GM12865 (cell line): ENCODE results near the gene TRIP13.
"Not testable (repeated sequence)": the region's sequence is repeated elsewhere in the genome, so short reads cannot be mapped to it uniquely, and the experiment has no call there.

Experiments
- DNase-seq: peaks from one replicate; pipeline ENCODE4 v3.0.0; 2010; ENCODE audit warnings: low read depth
- H3K4me3 ChIP-seq: 2 replicates; pipeline ENCODE4 v1.5.1; 2011; ENCODE audit warnings: mild to moderate bottlenecking, low read depth, low read length, control low read depth
- TF ChIP-seq, protein P1 (sequence below): IDR thresholded peaks from 2 replicates; pipeline ENCODE4 v1.5.1; 2011; ENCODE audit warnings: low read length, control low read depth, low read depth, inconsistent platforms; ENCODE audit not compliant: insufficient read depth; ENCODE audit errors: missing control alignments

TRIP13 gene

DNA sequence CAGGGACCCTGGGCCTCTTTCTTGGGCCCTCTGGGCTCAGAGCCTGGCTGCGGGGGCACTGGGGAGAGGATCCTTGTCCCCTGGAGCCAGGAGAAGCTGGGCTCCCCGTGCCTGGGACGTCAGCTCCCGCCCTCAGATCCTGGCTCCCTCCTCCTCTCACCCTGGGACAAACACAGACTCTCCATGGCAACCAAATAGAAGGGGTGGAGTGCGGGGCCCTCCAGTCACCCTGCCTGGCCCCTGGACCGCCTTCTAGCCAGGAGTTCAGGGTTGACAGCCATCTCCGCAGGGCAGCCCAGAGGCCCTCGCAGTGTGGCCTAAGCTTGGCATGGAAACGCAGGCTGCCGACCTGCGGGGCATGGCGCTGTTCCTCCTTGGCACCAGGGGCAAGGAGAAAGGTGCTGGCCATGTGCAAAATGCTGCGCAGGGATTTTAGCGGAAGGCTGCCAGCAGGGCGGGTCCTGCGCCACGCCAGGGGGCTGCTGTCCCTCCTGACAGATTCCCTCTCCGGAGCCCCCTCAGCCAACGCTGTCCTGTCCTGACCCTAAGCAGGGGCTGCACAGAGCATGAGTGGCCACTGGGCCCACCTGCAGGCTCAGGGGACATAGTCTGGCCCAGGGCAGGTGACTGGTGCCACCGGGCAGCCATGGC is 42.9 kb upstream of the TRIP13 start:
- DNase-seq: no peak
- TF ChIP-seq, protein P1, sequence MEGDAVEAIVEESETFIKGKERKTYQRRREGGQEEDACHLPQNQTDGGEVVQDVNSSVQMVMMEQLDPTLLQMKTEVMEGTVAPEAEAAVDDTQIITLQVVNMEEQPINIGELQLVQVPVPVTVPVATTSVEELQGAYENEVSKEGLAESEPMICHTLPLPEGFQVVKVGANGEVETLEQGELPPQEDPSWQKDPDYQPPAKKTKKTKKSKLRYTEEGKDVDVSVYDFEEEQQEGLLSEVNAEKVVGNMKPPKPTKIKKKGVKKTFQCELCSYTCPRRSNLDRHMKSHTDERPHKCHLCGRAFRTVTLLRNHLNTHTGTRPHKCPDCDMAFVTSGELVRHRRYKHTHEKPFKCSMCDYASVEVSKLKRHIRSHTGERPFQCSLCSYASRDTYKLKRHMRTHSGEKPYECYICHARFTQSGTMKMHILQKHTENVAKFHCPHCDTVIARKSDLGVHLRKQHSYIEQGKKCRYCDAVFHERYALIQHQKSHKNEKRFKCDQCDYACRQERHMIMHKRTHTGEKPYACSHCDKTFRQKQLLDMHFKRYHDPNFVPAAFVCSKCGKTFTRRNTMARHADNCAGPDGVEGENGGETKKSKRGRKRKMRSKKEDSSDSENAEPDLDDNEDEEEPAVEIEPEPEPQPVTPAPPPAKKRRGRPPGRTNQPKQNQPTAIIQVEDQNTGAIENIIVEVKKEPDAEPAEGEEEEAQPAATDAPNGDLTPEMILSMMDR: no peak
- H3K4me3 ChIP-seq: no peak overlapping the region

GRCh38 chr5:850511-851006 is 42.1 kb upstream of the TRIP13 start, which contains the start of gene ZDHHC11:
Gene ZDHHC11, minus strand, starts transcription at chr5:850986. Its CDS starts 384 bp downstream, at chr5:850602.
- TF ChIP-seq, protein P1: no peak
- no peak for DNase-seq
- H3K4me3 ChIP-seq: no peak within 1 kb of the TSS

- H3K4me3 ChIP-seq: no peak overlapping the region
- TF ChIP-seq, protein P1: no peak
- DNase-seq: no peak
Observed at GRCh38 chr5:851076-851475, 41.6 kb upstream of the TRIP13 start.

GRCh38 chr5:851553-851952 is 41.1 kb upstream of the TRIP13 start:
- no peak for DNase-seq
- TF ChIP-seq, protein P1: no peak
- H3K4me3 ChIP-seq: no peak overlapping the region

- TF ChIP-seq, protein P1: no peak
- H3K4me3 ChIP-seq: no peak overlapping the region
- DNase-seq: no peak
Observed at GRCh38 chr5:852018-852417, 40.7 kb upstream of the TRIP13 start.

- H3K4me3 ChIP-seq: no peak overlapping the region
- TF ChIP-seq, protein P1: no peak
- DNase-seq: no peak
Observed at GRCh38 chr5:852431-853401, 40.0 kb upstream of the TRIP13 start.

GRCh38 chr5:853416-854090 is 39.1 kb upstream of the TRIP13 start:
- H3K4me3 ChIP-seq, DNase-seq: not testable (repeated sequence)
